22Rv1 (cell line): ENCODE results near the gene SPRR2F.

Experiments
- CTCF ChIP-seq: fragments of 450-650 bp; IDR thresholded peaks from 2 replicates; pipeline ENCODE4 v1.5.1; 2017; ENCODE audit warnings: mild to moderate bottlenecking
- ZFX ChIP-seq: fragments of 450-650 bp; IDR thresholded peaks from 2 replicates; pipeline ENCODE4 v1.6.1; 2017; ENCODE audit warnings: antibody characterized with exemption, borderline replicate concordance

GRCh38 chr1:153072806-153073726 lies 40.2 kb downstream of the SPRR2F start:
- TF ChIP-seq CTCF (no peak), ZFX (no peak)
